GM12891 (cell line): ENCODE results near the gene STX7. TPM values are rescaled to one million over a fixed set of nuclear protein-coding genes. Genes with fewer than 3 reads are reported as not detected.
A peak's percentile ranks its signal among the peaks of the same experiment; 100 is the strongest.
"Not testable (repeated sequence)": the region's sequence is repeated elsewhere in the genome, so short reads cannot be mapped to it uniquely, and the experiment has no call there.

ENCODE experiments used
- DNase-seq: peaks from one replicate; pipeline ENCODE4 v3.0.0; 2011; ENCODE audit warnings: low spot score; ENCODE audit not compliant: insufficient read length
- FAIRE-seq: peaks from 2 replicates; lab custom pipeline; 2011; peaks lifted over from hg19 to GRCh38; lab: Jason Lieb, UNC
- PAX5 ChIP-seq: IDR thresholded peaks from 2 replicates; pipeline ENCODE4 v1.6.1; 2011; ENCODE audit warnings: low read length, moderate library complexity, mild to moderate bottlenecking; ENCODE audit not compliant: insufficient read depth, severe bottlenecking
- POLR2A ChIP-seq: IDR thresholded peaks from 2 replicates; pipeline ENCODE4 v1.6.1; 2011; ENCODE audit warnings: low read depth, low read length, control low read depth
- POLR2AphosphoS5 ChIP-seq: IDR thresholded peaks from 2 replicates; pipeline ENCODE4 v1.6.1; 2011; ENCODE audit warnings: low read depth, low read length, control low read depth
- POU2F2 ChIP-seq: IDR thresholded peaks from 2 replicates; pipeline ENCODE4 v1.6.1; 2011; ENCODE audit warnings: low read depth, mild to moderate bottlenecking, control low read depth, low read length, moderate library complexity
- SPI1 ChIP-seq: IDR thresholded peaks from 2 replicates; pipeline ENCODE4 v1.6.1; 2011; ENCODE audit warnings: low read depth, low read length, control low read depth
- TAF1 ChIP-seq: IDR thresholded peaks from 2 replicates; pipeline ENCODE4 v1.6.1; 2011; ENCODE audit warnings: low read depth, low read length, control low read depth
- polyA plus RNA-seq: library from polyadenylated mRNA; unstranded; fragments of >200 nt; gene quantifications from one replicate; pipeline ENCODE4 v1.2.1, GENCODE V29; 2012; ENCODE audit warnings: low read depth, missing spikeins, inconsistent platforms; ENCODE audit not compliant: missing spikeins

STX7 gene
- polyA plus RNA-seq = 27.0 TPM

- FAIRE-seq (peak; percentile 90), DNase-seq (peak; percentile 74)
- peak; percentile 66 for TF ChIP-seq TAF1
- TF ChIP-seq POLR2A = 0 out of 2 replicates have a peak, but pooled peaks have one; percentile 32
- peak; percentile 41; the same call in 1 of the 2 replicates for TF ChIP-seq POLR2AphosphoS5
- no peak for TF ChIP-seq SPI1
- no peak for TF ChIP-seq PAX5
- no peak for TF ChIP-seq POU2F2
Observed at GRCh38 chr6:132512638-132513632, at the start of gene STX7. TSS of gene STX7 (minus strand) at chr6:132513116. CDS start at chr6:132503530, 9,586 bp downstream.

- not testable (repeated sequence) for DNase-seq, FAIRE-seq
Observed at GRCh38 chr6:132560087-132560486, 47.2 kb upstream of the STX7 start.

- DNase-seq = no peak
- no peak for FAIRE-seq
- no peak for TF ChIP-seq TAF1
- TF ChIP-seq SPI1 = no peak
- TF ChIP-seq POLR2AphosphoS5 = no peak
- no peak for TF ChIP-seq POU2F2
- TF ChIP-seq POLR2A = no peak
- TF ChIP-seq PAX5 = no peak
Observed at GRCh38 chr6:132552372-132552771, 39.5 kb upstream of the STX7 start, which contains the start of gene TAAR8. TSS of gene TAAR8 (plus strand) at chr6:132552672. CDS start at chr6:132552693, 21 bp downstream.

- DNase-seq (no peak), FAIRE-seq (no peak)
- TF ChIP-seq POLR2A (no peak), SPI1 (no peak), PAX5 (no peak), TAF1 (no peak), POU2F2 (no peak)
Observed at GRCh38 chr6:132551214-132551613, 38.3 kb upstream of the STX7 start.

GRCh38 chr6:132548746-132549463 lies 36.0 kb upstream of the STX7 start:
- no peak for DNase-seq
- no peak for FAIRE-seq
- TF ChIP-seq POU2F2 (no peak), SPI1 (no peak), PAX5 (no peak), POLR2AphosphoS5 (no peak), TAF1 (no peak), POLR2A (no peak)

GRCh38 chr6:132544826-132545225 lies 31.9 kb upstream of the STX7 start:
- DNase-seq (no peak), FAIRE-seq (no peak)
- TF ChIP-seq POLR2A (no peak), POU2F2 (no peak), SPI1 (no peak), PAX5 (no peak), POLR2AphosphoS5 (no peak), TAF1 (no peak)

- no peak for FAIRE-seq
- TF ChIP-seq SPI1 = no peak
- TF ChIP-seq TAF1 = no peak
- no peak for TF ChIP-seq POLR2AphosphoS5
- TF ChIP-seq POLR2A = no peak
Observed at GRCh38 chr6:132537977-132538376, 25.1 kb upstream of the STX7 start, which contains the start of gene TAAR9. TSS of gene TAAR9 (plus strand) at chr6:132538277. CDS start at chr6:132538290, 13 bp downstream.

GRCh38 chr6:132537145-132537544 lies 24.2 kb upstream of the STX7 start:
- DNase-seq = no peak
- no peak for FAIRE-seq
- no peak for TF ChIP-seq POU2F2
- TF ChIP-seq PAX5 = no peak
- no peak for TF ChIP-seq TAF1
- TF ChIP-seq POLR2A = no peak
- no peak for TF ChIP-seq POLR2AphosphoS5
- no peak for TF ChIP-seq SPI1

More at GRCh38 chr6:132537977-132538376, 25.1 kb upstream of the STX7 start, which contains the start of gene TAAR9:
- no peak for DNase-seq

- FAIRE-seq, DNase-seq: not testable (repeated sequence)
Observed at GRCh38 chr6:132534546-132534945, 21.6 kb upstream of the STX7 start.
